Colonic mucosa (tissue), 4 donors: Measurements from ENCODE around the gene NPIPB2. TPM values are rescaled to one million over a fixed set of nuclear protein-coding genes. Genes with fewer than 3 reads are reported as not detected.
"Not testable (repeated sequence)": the region's sequence is repeated elsewhere in the genome, so short reads cannot be mapped to it uniquely, and the experiment has no call there.

Experiments used
- DNase-seq: peaks from one replicate; pipeline ENCODE4 v3.0.0-alpha.2; 2020
- H3K27ac ChIP-seq: fragments of 200-600 bp; one replicate; pipeline ENCODE4 v1.8.0; 2021
- H3K27me3 ChIP-seq: fragments of 200-600 bp; one replicate; pipeline ENCODE4 v1.8.0; 2021
- H3K36me3 ChIP-seq: fragments of 200-600 bp; one replicate; pipeline ENCODE4 v1.8.0; 2021
- H3K4me1 ChIP-seq: fragments of 200-600 bp; one replicate; pipeline ENCODE4 v1.8.0; 2021; ENCODE audit warnings: mild to moderate bottlenecking
- H3K4me3 ChIP-seq: fragments of 200-600 bp; one replicate; pipeline ENCODE4 v1.8.0; 2021
- H3K9ac ChIP-seq, 2 donors: one replicate each; pipeline ENCODE4 v1.7.0; 2013; ENCODE audit warnings: control low read depth in 2 of 2, low read depth in 2 of 2, low read length in 2 of 2
- H3K9me3 ChIP-seq: fragments of 200-600 bp; one replicate; pipeline ENCODE4 v1.8.0; 2021
- intact Hi-C: fragments of 100-400 bp; cut with DNase I; formaldehyde crosslinking; loops from one replicate; pipeline ENCODE4 v1.14.1; 2022
- total RNA-seq, 2 donors: library from RNA; stranded (reverse); fragmentation: NEBNext Ultra II Directional in 1 of 2; extraction: Animal tissue kit (Norgen Biotek cat#: 25700) in 1 of 2; gene quantifications; one replicate each; pipeline ENCODE4 v1.2.1, GENCODE V29; 2021
- TF ChIP-seq, protein P1 (sequence below): fragments of 200-600 bp; IDR thresholded peaks from one replicate; pipeline ENCODE4 v1.8.0; 2022; ENCODE audit warnings: antibody characterized with exemption, mild to moderate bottlenecking
- donor health status: healthy.
- donor health status: DM: no; HTN: no; CAD: no.
- donor health status: DM: no; HTN: no; CAD: no.

The NPIPB2 gene
- total RNA-seq, 2 donors from 2014 or later = 2.4 to 9.3 TPM

DNA sequence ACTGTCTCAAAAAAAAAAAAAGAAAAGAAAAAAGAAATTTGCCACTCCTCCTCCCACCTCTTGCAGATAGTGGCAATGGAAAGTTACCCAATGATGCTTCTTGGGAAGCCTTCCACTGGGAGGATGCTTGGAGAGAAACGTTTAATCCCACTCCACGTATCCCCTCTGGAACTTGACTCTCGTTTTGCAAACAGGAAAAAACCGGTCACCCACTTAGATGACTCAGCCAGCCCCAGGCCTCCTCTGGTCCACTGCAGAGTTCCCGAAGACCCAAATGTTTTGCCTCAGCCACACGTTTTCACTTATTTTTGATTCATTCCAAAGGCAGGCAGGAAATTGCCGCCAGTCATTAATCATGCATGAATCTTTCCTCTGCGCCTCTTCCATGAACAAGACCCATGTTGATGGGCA is 13.9 kb upstream of the NPIPB2 start:
- DNase-seq = no peak
- Histone ChIP-seq H3K4me3 (no peak overlapping the region), H3K36me3 (no peaks in the 10 kb centered on the region), H3K4me1 (no peaks in the 10 kb centered on the region), H3K27me3 (no peaks in the 10 kb centered on the region), H3K27ac (no peak overlapping the region), H3K9ac (no peak overlapping the region), H3K9me3 (no peaks in the 10 kb centered on the region)
- intact Hi-C loops = no loop called here
- TF ChIP-seq, protein P1, sequence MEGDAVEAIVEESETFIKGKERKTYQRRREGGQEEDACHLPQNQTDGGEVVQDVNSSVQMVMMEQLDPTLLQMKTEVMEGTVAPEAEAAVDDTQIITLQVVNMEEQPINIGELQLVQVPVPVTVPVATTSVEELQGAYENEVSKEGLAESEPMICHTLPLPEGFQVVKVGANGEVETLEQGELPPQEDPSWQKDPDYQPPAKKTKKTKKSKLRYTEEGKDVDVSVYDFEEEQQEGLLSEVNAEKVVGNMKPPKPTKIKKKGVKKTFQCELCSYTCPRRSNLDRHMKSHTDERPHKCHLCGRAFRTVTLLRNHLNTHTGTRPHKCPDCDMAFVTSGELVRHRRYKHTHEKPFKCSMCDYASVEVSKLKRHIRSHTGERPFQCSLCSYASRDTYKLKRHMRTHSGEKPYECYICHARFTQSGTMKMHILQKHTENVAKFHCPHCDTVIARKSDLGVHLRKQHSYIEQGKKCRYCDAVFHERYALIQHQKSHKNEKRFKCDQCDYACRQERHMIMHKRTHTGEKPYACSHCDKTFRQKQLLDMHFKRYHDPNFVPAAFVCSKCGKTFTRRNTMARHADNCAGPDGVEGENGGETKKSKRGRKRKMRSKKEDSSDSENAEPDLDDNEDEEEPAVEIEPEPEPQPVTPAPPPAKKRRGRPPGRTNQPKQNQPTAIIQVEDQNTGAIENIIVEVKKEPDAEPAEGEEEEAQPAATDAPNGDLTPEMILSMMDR = no peak

DNA sequence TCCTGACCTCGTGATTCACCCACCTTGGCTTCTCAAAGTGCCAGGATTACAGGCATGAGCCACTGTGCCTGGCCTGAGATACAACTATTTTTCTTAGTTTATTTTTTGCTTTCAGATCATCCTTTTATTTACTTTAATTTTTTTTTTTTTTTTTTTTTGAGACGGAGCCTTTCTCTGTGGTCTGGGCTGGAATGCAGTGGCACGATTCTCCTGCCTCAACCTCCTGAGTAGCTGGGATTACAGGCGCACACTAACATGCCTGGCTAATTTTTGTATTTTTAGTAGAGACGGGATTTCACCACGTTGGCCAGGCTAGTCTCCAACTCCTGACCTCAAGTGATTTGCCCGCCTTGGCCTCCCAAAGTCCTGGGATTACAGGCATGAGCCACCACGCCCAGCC is 11.7 kb upstream of the NPIPB2 start:
- H3K27ac ChIP-seq, H3K9ac ChIP-seq, H3K4me1 ChIP-seq, intact Hi-C loops, H3K27me3 ChIP-seq, H3K9me3 ChIP-seq, H3K4me3 ChIP-seq, DNase-seq, H3K36me3 ChIP-seq: not testable (repeated sequence)

DNA sequence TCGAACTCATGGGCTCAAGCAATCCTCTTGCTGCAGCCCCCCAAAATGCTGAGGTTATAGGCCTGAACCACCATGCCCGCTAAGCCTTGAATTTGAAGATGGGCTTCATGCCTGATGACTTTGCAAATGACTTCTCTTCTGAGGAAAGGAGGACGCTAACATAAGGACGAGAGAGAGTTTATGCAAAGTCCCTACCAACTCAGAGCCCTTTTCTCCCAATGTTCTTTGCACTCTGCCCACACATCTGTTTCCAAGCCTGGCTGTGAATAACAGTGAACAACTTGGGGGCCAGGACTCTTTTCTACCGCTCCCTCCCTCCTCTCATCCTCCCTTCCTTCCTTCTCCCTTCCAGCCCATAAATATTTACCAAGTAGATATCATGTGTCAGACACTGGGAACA is 8.5 kb upstream of the NPIPB2 start:
- no peaks in the 10 kb centered on the region for H3K27me3 ChIP-seq
- H3K4me1 ChIP-seq = no peaks in the 10 kb centered on the region
- TF ChIP-seq, protein P1 = no peak
- DNase-seq = no peak
- H3K9ac ChIP-seq = no peak overlapping the region
- no peaks in the 10 kb centered on the region for H3K9me3 ChIP-seq
- no peaks in the 10 kb centered on the region for H3K36me3 ChIP-seq
- H3K27ac ChIP-seq = no peak overlapping the region
- intact Hi-C loops = no loop called here
- H3K4me3 ChIP-seq = no peak overlapping the region

DNA sequence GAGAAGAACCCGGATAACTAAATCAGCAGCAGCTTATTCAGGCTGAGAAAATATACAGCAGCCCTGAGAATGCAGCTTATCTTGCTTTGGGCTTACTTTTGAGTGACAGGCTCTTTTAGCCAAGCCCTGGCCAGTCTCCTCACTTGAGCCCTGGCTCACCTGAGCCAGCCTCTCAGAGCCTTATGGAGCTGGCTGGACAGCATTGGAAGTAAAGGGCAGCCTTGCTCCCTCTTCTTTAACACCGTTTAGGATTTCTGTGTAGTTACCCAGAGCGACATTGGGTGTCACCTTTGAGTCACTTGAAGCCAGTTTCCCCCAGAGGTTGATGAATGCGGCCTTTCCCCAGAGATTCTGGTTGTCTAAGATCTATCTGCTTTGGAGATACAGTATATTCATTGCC is 7.7 kb upstream of the NPIPB2 start:
- Histone ChIP-seq H3K36me3 (no peaks in the 10 kb centered on the region), H3K27me3 (no peaks in the 10 kb centered on the region), H3K9ac (no peak overlapping the region), H3K4me1 (no peaks in the 10 kb centered on the region), H3K4me3 (no peak overlapping the region), H3K9me3 (no peaks in the 10 kb centered on the region), H3K27ac (no peak overlapping the region)
- TF ChIP-seq, protein P1 = peak; percentile 14
- intact Hi-C loops = no loop called here
- no peak for DNase-seq

DNA sequence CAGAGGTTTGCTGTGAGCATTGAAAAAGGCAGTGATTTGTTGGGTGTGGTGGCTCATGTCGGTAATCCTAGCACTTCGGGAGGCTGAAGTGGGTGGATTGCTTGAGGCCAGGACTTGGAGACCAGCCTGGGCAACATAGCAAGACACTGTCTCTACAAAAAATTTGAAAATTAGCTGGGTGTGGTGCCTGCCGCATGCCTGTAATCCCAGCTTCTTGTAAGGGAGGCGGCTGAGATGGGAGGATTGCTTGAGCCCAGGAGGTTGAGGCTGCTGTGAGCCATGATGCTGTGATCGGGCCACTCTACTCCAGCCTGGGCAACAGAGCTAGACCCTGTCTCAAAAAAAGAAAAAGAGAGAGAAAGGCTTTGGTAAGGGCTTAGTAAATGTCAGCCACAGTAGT is 7.0 kb upstream of the NPIPB2 start:
- no peak overlapping the region for H3K4me3 ChIP-seq
- H3K27me3 ChIP-seq = no peaks in the 10 kb centered on the region
- H3K36me3 ChIP-seq = no peaks in the 10 kb centered on the region
- H3K9me3 ChIP-seq = no peaks in the 10 kb centered on the region
- no peak overlapping the region for H3K9ac ChIP-seq
- TF ChIP-seq, protein P1 = no peak
- intact Hi-C loops = no loop called here
- DNase-seq = no peak
- no peak overlapping the region for H3K27ac ChIP-seq
- H3K4me1 ChIP-seq = no peaks in the 10 kb centered on the region

DNA sequence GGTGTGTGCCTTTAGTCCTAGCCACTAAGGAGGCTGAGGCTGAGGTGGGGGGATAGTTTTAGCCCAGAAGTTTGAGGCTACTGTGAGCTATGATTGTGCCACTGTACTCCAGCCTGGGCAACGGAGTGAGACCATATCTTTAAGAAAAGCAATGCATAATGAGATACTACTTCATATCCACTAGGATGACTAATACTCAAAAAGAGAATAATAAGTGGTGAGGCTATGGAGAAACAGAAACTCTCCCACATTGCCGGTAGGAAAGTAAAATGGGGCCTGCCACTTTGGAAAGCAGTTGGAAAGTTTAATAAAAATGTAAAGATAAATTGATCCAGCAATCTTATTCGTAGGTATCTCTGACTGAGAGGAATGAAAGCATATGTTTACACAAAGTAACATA is 4.6 kb upstream of the NPIPB2 start:
- Histone ChIP-seq H3K4me1 (no peaks in the 10 kb centered on the region), H3K36me3 (no peaks in the 10 kb centered on the region), H3K27me3 (no peaks in the 10 kb centered on the region), H3K9ac (no peak overlapping the region), H3K9me3 (no peaks in the 10 kb centered on the region), H3K27ac (no peak overlapping the region), H3K4me3 (no peak overlapping the region)
- no peak for DNase-seq
- TF ChIP-seq, protein P1 = no peak
- intact Hi-C loops = no loop called here

DNA sequence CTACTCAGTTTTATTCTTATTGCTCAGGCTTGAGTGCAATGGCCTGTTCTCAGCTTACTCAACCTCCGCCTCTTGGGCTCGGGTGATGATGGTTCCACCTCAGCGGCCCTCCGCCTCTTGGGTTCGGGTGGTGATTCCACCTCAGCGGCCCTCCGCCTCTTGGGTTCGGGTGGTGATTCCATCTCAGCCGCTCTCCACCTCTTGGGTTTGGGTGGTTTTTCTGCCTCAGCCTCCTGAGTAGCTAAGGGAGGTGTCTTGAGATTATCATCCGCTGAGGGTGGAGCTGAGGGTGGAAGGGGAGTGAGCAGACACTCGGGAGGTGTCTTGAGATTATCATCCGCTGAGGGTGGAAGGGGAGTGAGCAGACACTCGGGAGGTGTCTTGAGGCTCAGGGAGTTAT is 14.5 kb downstream of the NPIPB2 start:
- H3K27me3 ChIP-seq, DNase-seq, H3K4me1 ChIP-seq, H3K4me3 ChIP-seq, H3K36me3 ChIP-seq, H3K9ac ChIP-seq, H3K27ac ChIP-seq, H3K9me3 ChIP-seq, intact Hi-C loops: not testable (repeated sequence)

DNA sequence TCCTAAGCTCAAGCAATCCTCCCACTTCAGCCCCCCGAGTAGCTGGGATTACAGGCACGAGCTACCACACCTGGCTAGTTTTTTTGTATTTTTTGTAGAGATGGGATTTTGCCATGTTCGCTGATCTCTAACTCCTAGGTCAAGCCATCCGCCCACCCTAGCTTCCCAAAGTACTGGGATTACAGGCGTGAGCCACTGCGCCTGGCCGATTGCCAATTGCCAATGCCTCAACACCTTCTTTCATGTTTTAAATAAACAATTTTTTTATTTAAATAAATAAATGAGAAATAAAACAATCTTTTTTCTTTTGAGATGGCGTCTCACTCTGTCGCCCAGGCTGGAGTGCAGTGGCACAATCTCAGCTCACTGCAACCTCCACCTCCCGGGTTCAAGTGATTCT is 17.8 kb downstream of the NPIPB2 start:
- H3K27me3 ChIP-seq, H3K4me1 ChIP-seq, intact Hi-C loops, H3K9me3 ChIP-seq, H3K4me3 ChIP-seq, DNase-seq, H3K27ac ChIP-seq, H3K9ac ChIP-seq, H3K36me3 ChIP-seq: not testable (repeated sequence)
